AG04449 (cell line): ENCODE results near the gene MARVELD3.
A peak's percentile ranks its signal among the peaks of the same experiment; 100 is the strongest.
"Not testable (repeated sequence)": the region's sequence is repeated elsewhere in the genome, so short reads cannot be mapped to it uniquely, and the experiment has no call there.

ENCODE experiments used
- CTCF ChIA-PET: fragments of 350-600 bp; formaldehyde crosslinking; extraction: SDS; loops from one replicate; lab custom pipeline; 2021; ENCODE audit warnings: antibody characterized with exemption; lab: Yijun Ruan, JAX
- POLR2A ChIA-PET: fragments of 400-600, 350-600 bp; formaldehyde crosslinking; extraction: SDS; loops from one replicate; lab custom pipeline; 2020; ENCODE audit warnings: antibody characterized with exemption, inconsistent platforms; lab: Yijun Ruan, JAX
- DNase-seq: peaks from one replicate; pipeline ENCODE4 v3.0.0-alpha.2; 2010; ENCODE audit warnings: low read depth, low spot score
- H3K4me3 ChIP-seq: 2 replicates; pipeline ENCODE4 v1.5.1; 2011; ENCODE audit warnings: low read depth, mild to moderate bottlenecking, control low read depth, low read length
- TF ChIP-seq, protein P1 (sequence below): IDR thresholded peaks from one replicate; pipeline ENCODE4 v1.5.1; 2011; ENCODE audit warnings: mild to moderate bottlenecking, moderate library complexity, low read length, control low read depth, inconsistent platforms; ENCODE audit not compliant: insufficient read depth; ENCODE audit errors: missing control alignments

Gene MARVELD3, protein sequence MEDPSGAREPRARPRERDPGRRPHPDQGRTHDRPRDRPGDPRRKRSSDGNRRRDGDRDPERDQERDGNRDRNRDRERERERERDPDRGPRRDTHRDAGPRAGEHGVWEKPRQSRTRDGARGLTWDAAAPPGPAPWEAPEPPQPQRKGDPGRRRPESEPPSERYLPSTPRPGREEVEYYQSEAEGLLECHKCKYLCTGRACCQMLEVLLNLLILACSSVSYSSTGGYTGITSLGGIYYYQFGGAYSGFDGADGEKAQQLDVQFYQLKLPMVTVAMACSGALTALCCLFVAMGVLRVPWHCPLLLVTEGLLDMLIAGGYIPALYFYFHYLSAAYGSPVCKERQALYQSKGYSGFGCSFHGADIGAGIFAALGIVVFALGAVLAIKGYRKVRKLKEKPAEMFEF

DNA sequence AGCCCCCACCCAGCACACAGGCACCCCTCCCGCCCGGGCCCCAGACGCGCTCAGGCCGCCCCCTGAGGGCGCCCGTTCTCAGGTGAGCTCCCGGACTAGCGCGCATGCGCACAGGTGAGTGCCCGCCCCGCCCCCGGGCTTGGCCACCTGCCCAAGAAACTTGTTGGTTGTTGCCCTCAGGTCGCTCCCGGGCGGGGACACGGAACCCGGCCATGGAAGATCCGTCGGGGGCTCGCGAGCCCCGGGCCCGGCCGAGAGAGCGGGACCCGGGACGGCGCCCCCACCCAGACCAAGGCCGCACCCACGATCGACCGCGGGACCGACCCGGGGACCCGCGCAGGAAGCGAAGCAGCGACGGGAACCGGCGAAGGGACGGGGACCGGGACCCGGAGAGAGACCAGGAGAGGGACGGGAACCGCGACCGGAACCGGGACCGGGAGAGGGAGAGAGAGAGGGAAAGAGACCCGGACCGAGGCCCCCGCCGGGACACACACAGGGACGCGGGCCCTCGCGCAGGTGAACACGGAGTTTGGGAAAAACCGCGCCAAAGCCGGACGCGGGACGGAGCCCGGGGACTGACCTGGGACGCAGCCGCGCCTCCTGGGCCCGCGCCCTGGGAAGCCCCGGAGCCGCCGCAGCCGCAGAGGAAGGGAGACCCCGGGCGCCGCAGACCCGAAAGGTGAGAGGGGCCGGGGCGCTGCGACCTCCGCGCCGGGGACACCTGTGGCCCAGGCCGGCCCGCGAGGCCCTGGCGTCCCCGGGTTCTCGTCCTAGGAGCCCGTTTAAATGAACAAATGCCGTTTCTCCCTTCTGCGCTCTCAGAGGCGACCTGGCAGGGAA lies at the start of gene MARVELD3:
Gene MARVELD3, plus strand, starts transcription at position 167 of the 840 bp plus-strand sequence. Its CDS starts 46 bp downstream, at position 213.
- POLR2A ChIA-PET = no interaction called here
- H3K4me3 ChIP-seq = peak within 1 kb of the TSS; percentile 42
- CTCF ChIA-PET = no interaction called here
- DNase-seq = no peak
- TF ChIP-seq, protein P1, sequence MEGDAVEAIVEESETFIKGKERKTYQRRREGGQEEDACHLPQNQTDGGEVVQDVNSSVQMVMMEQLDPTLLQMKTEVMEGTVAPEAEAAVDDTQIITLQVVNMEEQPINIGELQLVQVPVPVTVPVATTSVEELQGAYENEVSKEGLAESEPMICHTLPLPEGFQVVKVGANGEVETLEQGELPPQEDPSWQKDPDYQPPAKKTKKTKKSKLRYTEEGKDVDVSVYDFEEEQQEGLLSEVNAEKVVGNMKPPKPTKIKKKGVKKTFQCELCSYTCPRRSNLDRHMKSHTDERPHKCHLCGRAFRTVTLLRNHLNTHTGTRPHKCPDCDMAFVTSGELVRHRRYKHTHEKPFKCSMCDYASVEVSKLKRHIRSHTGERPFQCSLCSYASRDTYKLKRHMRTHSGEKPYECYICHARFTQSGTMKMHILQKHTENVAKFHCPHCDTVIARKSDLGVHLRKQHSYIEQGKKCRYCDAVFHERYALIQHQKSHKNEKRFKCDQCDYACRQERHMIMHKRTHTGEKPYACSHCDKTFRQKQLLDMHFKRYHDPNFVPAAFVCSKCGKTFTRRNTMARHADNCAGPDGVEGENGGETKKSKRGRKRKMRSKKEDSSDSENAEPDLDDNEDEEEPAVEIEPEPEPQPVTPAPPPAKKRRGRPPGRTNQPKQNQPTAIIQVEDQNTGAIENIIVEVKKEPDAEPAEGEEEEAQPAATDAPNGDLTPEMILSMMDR = no peak

DNA sequence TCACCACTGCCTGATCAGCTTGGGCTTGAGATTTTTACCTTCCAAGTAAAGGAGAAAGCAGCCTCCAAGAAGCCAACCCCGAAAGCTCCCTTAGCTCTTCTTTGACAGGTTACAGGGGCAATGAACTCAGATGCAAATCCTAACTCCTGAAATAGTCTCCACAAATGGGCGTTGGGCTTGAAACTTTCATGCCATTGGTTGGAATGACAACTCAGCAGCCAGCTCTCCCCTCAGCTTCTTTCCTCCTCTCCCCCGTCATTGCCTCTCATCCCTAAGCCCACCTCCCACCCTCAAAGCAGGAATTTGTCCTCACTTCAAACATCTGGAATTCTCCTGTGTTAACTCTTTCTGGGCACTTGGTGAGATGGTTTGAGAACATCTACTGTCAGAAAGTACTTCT lies 49.0 kb upstream of the MARVELD3 start, which contains the start of gene TAT:
Gene TAT, minus strand, starts transcription at position 122 of the 400 bp plus-strand sequence. CDS start 677 bp downstream, outside the sequence.
- DNase-seq = no peak
- ChIA-PET CTCF (interaction anchor here (1.7 to 1.9 kb wide), 2 partner anchors 12 to 34 kb away, joined by 5 to 6 read pairs; no protein-coding TSS in a partner anchor), POLR2A (no interaction called here)
- no peak within 1 kb of the TSS for H3K4me3 ChIP-seq
- TF ChIP-seq, protein P1 = no peak

DNA sequence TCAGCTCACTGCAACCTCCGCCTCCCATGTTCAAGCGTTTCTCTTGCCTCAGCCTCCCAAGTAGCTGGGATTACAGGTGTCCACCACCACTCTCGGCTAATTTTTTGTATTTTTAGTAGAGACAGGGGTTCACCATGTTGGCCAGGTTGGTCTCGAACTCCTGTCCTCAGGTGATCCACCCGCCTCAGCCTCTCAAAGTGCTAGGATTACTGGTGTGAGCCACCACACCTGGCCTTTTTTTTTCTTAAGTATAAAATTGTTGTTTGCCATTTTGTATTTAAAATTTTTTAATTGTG lies 43.5 kb upstream of the MARVELD3 start:
- DNase-seq, POLR2A ChIA-PET, H3K4me3 ChIP-seq: not testable (repeated sequence)
- CTCF ChIA-PET = interaction anchor here (1.3 kb wide), 1 partner anchor 29 kb away, joined by 4 read pairs; no protein-coding TSS in a partner anchor

DNA sequence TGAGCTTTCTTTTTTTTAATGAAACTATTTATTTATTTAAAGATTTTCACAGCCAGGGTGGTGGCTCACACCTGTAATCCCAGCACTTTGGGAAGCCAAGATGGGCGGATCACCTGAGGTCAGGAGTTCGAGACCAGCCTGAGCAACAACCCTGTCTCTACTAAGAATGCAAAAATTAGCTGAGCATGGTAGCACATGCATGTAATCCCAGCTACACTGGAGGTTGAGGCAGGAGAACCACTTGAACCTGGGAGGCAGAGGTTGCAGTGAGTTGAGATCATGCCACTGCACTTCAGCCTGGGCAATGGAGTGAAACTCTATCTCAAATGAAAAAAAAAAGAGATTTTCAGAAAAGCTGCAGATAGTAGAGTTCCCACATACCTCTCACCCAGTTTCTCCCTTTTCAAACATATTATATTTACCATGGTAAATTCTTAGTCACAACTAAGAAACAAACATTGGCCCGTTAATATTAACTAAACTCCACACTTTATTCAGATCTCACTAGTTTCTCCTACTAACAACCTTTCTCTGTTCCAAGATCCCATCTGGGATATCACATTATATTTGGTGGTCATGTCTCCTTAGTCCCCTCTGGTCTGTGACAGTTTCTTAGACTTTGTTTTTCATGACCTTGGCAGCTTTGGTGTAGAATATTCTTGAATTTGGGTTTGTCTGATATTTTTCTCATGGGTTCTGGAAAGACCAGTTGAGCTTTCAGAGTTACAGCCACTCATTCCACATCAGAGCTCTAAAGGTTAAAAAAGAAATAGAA lies 41.3 kb upstream of the MARVELD3 start:
- DNase-seq = no peak
- TF ChIP-seq, protein P1 = no peak
- no peak overlapping the region for H3K4me3 ChIP-seq
- ChIA-PET POLR2A (interaction anchor here (0.6 kb wide), 1 partner anchor 53 kb away, joined by 3 read pairs; no protein-coding TSS in a partner anchor), CTCF (interaction anchor here (3.8 kb wide), 1 partner anchor 26 kb away, joined by 17 read pairs; no protein-coding TSS in a partner anchor)

DNA sequence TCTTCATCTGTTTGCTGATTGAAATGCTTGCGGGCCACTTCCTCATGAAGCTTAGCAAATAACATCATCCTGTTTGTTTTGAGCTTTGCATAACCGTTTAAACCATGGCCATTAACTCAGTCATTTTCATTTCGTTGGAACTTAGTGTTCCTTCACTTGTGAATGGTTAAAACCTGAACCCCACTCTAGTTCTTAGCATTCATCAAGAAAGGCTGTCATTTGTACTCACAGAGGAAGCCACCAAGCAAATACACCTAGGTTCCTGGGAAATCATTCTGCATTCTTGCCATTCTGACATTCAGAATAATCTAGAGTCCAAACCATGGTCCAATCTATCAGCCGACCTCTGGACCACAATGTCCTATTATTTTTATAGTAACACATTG lies 40.7 kb upstream of the MARVELD3 start:
- CTCF ChIA-PET = interaction anchor here (3.8 kb wide), 1 partner anchor 26 kb away, joined by 17 read pairs; no protein-coding TSS in a partner anchor
- POLR2A ChIA-PET = interaction anchor here (0.6 kb wide), 1 partner anchor 54 kb away, joined by 3 read pairs; no protein-coding TSS in a partner anchor
- TF ChIP-seq, protein P1 = no peak
- DNase-seq = no peak
- H3K4me3 ChIP-seq = no peak overlapping the region

DNA sequence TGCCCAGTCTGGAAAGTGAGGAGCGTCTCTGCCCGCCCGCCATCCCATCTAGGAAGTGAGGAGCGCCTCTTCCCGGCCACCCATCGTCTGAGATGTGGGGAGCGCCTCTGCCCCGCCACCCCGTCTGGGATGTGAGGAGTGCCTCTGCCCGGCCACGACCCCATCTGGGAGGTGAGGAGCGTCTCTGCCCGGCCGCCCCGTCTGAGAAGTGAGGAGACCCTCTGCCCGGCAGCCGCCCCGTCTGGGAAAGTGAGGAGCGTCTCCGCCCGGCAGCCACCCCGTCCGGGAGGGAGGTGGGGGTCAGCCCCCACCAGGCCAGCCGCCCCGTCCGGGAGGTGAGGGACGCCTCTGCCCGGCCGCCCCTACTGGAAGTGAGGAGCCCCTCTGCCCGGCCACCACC lies 36.6 kb upstream of the MARVELD3 start:
- POLR2A ChIA-PET, H3K4me3 ChIP-seq, CTCF ChIA-PET, DNase-seq: not testable (repeated sequence)

DNA sequence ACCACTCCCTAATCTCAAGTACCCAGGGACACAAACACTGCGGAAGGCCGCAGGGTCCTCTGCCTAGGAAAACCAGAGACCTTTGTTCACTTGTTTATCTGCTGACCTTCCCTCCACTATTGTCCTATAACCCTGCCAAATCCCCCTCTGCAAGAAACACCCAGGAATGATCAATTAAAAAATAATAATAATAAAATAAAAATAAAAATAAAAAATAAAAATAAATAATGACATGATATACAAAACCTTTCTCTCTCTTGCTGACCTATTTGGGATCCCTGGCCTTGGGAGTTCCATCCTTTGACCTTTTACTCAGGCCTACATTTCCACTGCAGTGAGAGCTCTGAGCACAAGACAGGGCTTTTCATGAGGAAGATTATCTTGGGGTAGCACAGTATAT lies 35.9 kb upstream of the MARVELD3 start:
- POLR2A ChIA-PET, H3K4me3 ChIP-seq, DNase-seq: not testable (repeated sequence)
- CTCF ChIA-PET = interaction anchor here (3.1 kb wide), 1 partner anchor 21 kb away, joined by 22 read pairs; no protein-coding TSS in a partner anchor
